Measurements from ENCODE around the gene WFDC5.

The WFDC5 gene

DNA sequence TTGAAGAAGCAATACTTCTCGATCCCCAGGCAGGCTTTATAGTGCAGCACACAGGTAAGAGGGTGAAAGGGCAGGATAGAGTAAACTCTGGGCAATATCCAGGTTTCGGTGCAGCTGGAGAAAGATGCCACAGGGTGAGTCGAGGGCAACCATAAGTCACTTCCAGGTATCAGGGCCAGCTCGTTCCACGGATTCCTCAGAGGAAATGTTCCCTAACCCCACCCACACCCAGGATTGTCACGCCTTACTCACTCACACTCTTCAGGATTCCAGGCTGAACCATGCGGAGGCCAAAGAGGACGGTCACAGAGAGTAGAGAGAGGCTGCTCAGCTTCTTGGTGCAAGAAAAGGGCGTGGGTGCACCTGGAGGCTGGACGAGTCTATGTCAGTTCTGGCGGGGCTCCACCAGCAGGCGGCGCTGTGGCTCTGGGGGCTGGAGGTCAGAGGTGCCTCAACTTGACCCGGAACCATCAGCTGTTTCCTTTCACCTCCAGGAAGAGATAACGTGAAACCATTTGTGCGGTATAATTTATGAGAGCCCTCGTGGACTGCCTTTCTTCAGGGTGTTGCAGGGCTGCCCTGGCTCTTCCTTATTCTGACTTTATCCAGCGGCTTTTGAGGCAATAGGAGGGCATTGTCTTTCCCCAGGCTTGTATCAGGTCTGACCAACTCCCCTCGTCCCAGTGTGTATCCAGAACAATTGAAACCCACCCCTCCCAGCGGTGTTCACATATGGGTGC lies 23.8 kb upstream of the WFDC5 start:
- Histone ChIP-seq H3K4me3 (ENCODE audit: low read depth, low read length) (no peak overlapping the region), H3K27me3 (replicated peaks) (no peaks in the 10 kb centered on the region), H3K27ac (no peak overlapping the region), H3K36me3 (replicated peaks) (no peaks in the 10 kb centered on the region)
- DNase-seq = no peak
- TF ChIP-seq, protein P1, sequence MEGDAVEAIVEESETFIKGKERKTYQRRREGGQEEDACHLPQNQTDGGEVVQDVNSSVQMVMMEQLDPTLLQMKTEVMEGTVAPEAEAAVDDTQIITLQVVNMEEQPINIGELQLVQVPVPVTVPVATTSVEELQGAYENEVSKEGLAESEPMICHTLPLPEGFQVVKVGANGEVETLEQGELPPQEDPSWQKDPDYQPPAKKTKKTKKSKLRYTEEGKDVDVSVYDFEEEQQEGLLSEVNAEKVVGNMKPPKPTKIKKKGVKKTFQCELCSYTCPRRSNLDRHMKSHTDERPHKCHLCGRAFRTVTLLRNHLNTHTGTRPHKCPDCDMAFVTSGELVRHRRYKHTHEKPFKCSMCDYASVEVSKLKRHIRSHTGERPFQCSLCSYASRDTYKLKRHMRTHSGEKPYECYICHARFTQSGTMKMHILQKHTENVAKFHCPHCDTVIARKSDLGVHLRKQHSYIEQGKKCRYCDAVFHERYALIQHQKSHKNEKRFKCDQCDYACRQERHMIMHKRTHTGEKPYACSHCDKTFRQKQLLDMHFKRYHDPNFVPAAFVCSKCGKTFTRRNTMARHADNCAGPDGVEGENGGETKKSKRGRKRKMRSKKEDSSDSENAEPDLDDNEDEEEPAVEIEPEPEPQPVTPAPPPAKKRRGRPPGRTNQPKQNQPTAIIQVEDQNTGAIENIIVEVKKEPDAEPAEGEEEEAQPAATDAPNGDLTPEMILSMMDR (IDR thresholded peaks at IDR 0.05; ENCODE audit: low read depth, low read length, missing control alignments) = peak; percentile 74
- in situ Hi-C loops (cut with HindIII; ENCODE audit: low pct_ligation_motif_present, low sequenced_read_pairs) = no loop called here

DNA sequence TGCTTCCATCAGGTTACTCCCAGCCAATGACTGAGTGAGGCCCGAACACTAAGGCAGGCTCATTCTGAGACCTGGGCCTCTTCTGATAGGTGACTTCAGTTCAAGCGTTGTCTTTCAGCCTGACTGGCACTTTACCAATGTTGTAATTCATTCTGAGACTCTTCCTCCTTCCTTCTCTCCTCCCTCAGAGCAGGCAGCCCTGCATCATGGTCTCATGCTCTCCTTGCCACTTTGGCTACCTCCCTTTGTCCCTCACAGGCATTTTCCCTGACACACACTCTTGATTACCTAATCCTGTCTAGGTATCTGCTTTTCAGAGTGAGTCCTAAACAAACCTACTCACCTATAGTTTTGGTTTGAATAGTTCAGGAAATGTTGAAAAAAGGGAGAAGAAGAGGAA lies 21.9 kb upstream of the WFDC5 start:
- in situ Hi-C loops (cut with HindIII; ENCODE audit: low pct_ligation_motif_present, low sequenced_read_pairs) = no loop called here
- no peak overlapping the region for H3K4me3 ChIP-seq (ENCODE audit: low read depth, low read length)
- H3K36me3 ChIP-seq (replicated peaks) = no peaks in the 10 kb centered on the region
- H3K27ac ChIP-seq = no peak overlapping the region
- H3K27me3 ChIP-seq (replicated peaks) = no peaks in the 10 kb centered on the region
- TF ChIP-seq, protein P1 (IDR thresholded peaks at IDR 0.05; ENCODE audit: low read depth, low read length, missing control alignments) = no peak
- DNase-seq = no peak

DNA sequence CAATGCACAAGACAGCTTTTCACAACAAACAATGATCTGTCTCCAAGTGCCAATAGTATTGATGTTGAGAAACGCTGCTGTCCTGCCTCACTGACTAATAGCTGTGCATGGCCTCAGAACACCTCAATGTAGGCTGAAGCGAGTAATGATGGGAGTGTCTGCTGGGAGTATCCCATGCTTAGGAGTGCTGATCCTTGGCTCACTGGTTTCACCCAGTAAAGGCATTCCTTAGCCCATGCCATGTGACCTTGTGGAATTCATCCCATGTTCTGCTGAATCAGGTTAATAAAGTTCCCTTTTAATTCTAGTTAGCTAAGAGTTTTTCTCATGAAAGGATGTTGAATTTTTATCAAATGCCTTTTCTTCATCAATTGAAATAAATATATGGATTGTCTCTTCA lies 13.1 kb upstream of the WFDC5 start:
- in situ Hi-C loops (cut with HindIII; ENCODE audit: low pct_ligation_motif_present, low sequenced_read_pairs) = no loop called here
- H3K27me3 ChIP-seq (replicated peaks) = no peaks in the 10 kb centered on the region
- no peak overlapping the region for H3K27ac ChIP-seq
- TF ChIP-seq, protein P1 (IDR thresholded peaks at IDR 0.05; ENCODE audit: low read depth, low read length, missing control alignments) = no peak
- DNase-seq = no peak
- no peak overlapping the region for H3K4me3 ChIP-seq (ENCODE audit: low read depth, low read length)
- no peaks in the 10 kb centered on the region for H3K36me3 ChIP-seq (replicated peaks)

DNA sequence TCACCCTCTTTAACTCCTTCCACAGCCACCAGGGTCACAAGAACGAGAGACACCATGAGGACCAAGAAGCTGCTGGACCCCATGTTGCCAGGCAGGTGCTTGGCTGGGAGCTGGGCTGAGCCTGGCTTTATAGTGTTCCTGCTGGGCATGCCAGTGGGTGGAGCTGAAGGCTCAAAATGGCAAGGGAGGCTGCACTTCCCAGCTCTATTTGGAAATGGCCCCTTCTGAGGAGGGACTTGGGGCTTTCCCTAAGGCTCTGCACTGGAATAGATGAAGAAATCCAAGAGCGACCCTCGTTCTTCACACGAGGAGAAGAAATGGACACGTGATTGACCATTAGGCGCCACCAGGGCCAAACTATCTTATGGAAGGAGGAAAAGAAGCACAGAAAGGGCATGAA lies 9.4 kb upstream of the WFDC5 start, which contains the start of gene WFDC12:
Gene WFDC12 (minus strand): TSS at position 101 of the 400 bp plus-strand sequence. CDS start 18 bp downstream, at position 83.
- DNase-seq = no peak

DNA sequence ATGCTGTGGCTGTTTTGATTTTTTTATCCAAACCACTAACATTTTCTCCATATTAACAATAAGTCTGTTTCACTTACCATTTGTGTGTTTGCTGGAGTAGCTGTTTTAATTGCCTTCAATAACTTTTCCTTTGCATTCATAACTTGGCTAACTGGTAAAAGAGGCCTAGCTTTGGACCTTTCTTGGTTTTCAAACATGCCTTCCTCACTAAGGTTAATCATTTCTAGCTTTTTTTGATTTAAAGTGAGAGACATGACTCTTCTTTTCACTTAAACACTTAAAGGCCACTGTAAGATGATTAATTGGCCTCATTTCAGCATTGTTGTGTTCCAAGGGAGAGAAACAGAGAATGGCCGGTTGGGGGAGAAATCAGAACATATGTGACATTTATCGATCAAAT lies 6.4 kb upstream of the WFDC5 start:
- DNase-seq = no peak
- Histone ChIP-seq H3K27ac (no peak overlapping the region), H3K27me3 (replicated peaks) (no peaks in the 10 kb centered on the region), H3K36me3 (replicated peaks) (no peaks in the 10 kb centered on the region), H3K4me3 (ENCODE audit: low read depth, low read length) (no peak overlapping the region)
- TF ChIP-seq, protein P1 (IDR thresholded peaks at IDR 0.05; ENCODE audit: low read depth, low read length, missing control alignments) = no peak
- in situ Hi-C loops (cut with HindIII; ENCODE audit: low pct_ligation_motif_present, low sequenced_read_pairs) = no loop called here

More for the DNA sequence above, 9.4 kb upstream of the WFDC5 start, which contains the start of gene WFDC12:
- Histone ChIP-seq H3K27ac (no peak within 1 kb of the TSS), H3K27me3 (replicated peaks) (no peaks in the 10 kb centered on the region), H3K36me3 (replicated peaks) (no peaks in the 10 kb centered on the region), H3K4me3 (ENCODE audit: low read depth, low read length) (no peak within 1 kb of the TSS)
- TF ChIP-seq, protein P1 (IDR thresholded peaks at IDR 0.05; ENCODE audit: low read depth, low read length, missing control alignments) = no peak
- in situ Hi-C loops (cut with HindIII; ENCODE audit: low pct_ligation_motif_present, low sequenced_read_pairs) = no loop called here

Data from brain microvascular endothelial cell (primary cell).